Glutamatergic neuron (in vitro differentiated cells): Measurements from ENCODE around the gene ADAMTS1. TPM values are rescaled to one million over a fixed set of nuclear protein-coding genes. Genes with fewer than 3 reads are reported as not detected.
A peak's percentile ranks its signal among the peaks of the same experiment; 100 is the strongest.

Experiments used
- DNase-seq: peaks from one replicate; pipeline ENCODE4 v3.0.0; 2022
- H3K27ac Mint-ChIP-seq: one replicate; pipeline ENCODE4 v1.8.0; 2020; ENCODE audit warnings: mild to moderate bottlenecking, mixed read lengths, inconsistent platforms; ENCODE audit not compliant: unreplicated experiment
- H3K27me3 Mint-ChIP-seq: one replicate; pipeline ENCODE4 v1.8.0; 2020; ENCODE audit warnings: mild to moderate bottlenecking, moderate library complexity, mixed read lengths, inconsistent platforms; ENCODE audit not compliant: unreplicated experiment
- H3K36me3 Mint-ChIP-seq: one replicate; pipeline ENCODE4 v1.8.0; 2020; ENCODE audit warnings: mild to moderate bottlenecking, mixed read lengths, inconsistent platforms; ENCODE audit not compliant: unreplicated experiment
- H3K4me1 Mint-ChIP-seq: one replicate; pipeline ENCODE4 v1.8.0; 2020; ENCODE audit warnings: mild to moderate bottlenecking, low read depth, mixed read lengths, inconsistent platforms; ENCODE audit not compliant: unreplicated experiment
- H3K4me3 Mint-ChIP-seq: one replicate; pipeline ENCODE4 v1.8.0; 2020; ENCODE audit warnings: mild to moderate bottlenecking, mixed read lengths, inconsistent platforms; ENCODE audit not compliant: unreplicated experiment
- H3K9me3 Mint-ChIP-seq: one replicate; pipeline ENCODE4 v1.8.0; 2020; ENCODE audit warnings: mild to moderate bottlenecking, moderate library complexity, mixed read lengths, inconsistent platforms; ENCODE audit not compliant: unreplicated experiment
- total RNA-seq: library from RNA; stranded (reverse); fragmentation: NEBNext Ultra II Directional; extraction: Animal tissue kit (Norgen Biotek cat#: 25700); gene quantifications from one replicate; pipeline ENCODE4 v1.2.1, GENCODE V29; 2021; ENCODE audit not compliant: unreplicated experiment
- TF ChIP-seq, protein P1 (sequence below): fragments of 200-600 bp; sonication (generic); IDR thresholded peaks from one replicate; pipeline ENCODE4 v1.5.0; 2021; ENCODE audit not compliant: partially characterized antibody, unreplicated experiment

The ADAMTS1 gene
- total RNA-seq, 1 donor from 2014 or later, result 1.1 TPM

DNA sequence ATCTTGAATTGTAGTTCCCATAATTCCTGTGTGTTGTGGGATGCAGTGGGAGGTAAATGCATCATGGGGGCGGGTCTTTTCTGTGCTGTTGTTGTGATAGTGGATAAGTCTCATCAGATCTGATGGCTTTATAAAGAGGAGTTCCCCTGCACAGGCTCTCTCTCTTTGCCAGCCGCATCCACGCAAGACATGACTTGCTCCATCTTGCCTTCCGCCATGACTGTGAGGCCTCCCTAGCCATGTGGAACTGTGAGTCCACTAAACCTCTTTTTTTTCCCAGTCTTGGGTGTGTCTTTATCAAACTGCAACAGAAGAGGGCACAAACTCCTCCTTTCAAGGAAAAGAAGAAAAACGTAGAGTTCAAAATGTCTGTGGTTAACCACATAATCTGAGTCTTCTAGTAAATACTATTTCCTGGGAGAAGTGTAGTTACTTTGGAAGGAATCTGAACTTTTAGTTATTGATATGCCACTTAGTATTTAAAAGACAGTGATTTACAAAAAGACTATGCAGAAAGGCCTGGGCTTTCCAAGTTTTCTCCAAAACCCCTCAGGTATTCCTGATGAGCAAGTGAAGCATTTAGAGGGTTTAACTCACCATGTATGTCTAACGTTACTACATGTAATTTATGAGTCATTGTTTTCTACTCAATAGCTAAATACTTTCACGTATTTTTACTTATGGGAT is 10.0 kb downstream of the ADAMTS1 start:
- TF ChIP-seq, protein P1, sequence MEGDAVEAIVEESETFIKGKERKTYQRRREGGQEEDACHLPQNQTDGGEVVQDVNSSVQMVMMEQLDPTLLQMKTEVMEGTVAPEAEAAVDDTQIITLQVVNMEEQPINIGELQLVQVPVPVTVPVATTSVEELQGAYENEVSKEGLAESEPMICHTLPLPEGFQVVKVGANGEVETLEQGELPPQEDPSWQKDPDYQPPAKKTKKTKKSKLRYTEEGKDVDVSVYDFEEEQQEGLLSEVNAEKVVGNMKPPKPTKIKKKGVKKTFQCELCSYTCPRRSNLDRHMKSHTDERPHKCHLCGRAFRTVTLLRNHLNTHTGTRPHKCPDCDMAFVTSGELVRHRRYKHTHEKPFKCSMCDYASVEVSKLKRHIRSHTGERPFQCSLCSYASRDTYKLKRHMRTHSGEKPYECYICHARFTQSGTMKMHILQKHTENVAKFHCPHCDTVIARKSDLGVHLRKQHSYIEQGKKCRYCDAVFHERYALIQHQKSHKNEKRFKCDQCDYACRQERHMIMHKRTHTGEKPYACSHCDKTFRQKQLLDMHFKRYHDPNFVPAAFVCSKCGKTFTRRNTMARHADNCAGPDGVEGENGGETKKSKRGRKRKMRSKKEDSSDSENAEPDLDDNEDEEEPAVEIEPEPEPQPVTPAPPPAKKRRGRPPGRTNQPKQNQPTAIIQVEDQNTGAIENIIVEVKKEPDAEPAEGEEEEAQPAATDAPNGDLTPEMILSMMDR, result no peak
- H3K4me1 Mint-ChIP-seq, result no peaks in the 10 kb centered on the region
- H3K36me3 Mint-ChIP-seq, result no peaks in the 10 kb centered on the region
- no peak overlapping the region for H3K27ac Mint-ChIP-seq
- H3K27me3 Mint-ChIP-seq, result peaks cover 3% of the 10 kb centered on the region
- no peak for DNase-seq
- no peak overlapping the region for H3K4me3 Mint-ChIP-seq
- H3K9me3 Mint-ChIP-seq, result no peaks in the 10 kb centered on the region

DNA sequence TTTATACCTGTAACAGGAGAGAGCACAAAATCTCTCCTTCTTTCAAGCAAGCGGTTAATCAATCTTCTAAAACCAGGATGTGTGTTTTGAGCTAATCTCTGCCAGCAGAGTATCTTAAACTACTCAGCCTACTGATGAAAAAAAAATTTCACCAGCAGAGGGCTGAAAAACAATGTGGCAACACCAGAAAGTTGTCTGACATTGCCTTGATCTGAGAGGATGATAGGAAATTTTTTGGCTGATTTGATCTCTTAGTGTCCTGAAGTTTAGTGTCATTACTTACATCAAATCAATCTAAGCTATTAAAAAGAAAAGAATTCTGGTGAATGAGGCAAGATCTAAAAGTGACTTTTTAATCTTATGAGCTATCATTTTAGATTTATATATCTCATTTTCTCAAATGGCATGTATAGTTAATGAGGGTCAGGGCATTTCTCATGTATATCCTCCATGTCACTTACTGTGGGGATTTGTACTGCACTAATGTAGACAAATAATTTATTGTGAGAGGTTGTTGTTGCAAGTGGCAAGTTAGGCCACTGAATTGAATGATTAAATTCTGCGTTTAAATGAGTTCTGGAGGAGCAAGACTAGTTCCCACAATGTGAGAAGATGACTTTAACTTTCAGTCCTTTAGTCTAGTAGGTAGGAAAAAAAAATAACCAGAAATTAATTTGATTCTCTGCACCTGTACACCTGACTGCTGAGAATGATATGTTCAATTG is 10.9 kb downstream of the ADAMTS1 start:
- Mint-ChIP-seq H3K27me3 (peaks cover 3% of the 10 kb centered on the region), H3K27ac (no peak overlapping the region), H3K4me3 (no peak overlapping the region), H3K36me3 (no peaks in the 10 kb centered on the region), H3K4me1 (no peaks in the 10 kb centered on the region), H3K9me3 (no peaks in the 10 kb centered on the region)
- TF ChIP-seq, protein P1, result peak; percentile 23
- no peak for DNase-seq

DNA sequence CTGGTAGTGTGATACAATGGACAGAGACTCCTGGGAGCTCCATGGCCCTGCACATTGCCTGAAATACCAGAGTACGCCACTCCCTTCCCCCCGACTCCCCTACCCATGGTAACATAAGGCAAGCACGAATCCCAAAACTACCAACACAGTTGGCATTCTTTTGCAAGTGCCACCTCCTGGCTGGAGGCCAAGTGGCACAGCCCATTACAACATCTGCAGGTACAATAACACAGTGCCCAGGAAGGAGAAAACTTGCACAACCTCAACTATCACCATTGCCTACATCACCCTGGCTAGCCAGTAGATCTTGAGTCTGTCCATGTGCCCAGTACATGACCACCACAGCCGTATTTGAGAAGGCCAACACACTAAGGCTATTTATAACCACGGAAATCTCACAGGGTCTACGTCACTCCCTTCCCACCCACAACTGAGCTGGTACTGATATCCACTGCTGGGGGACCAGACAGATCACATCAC is 11.7 kb downstream of the ADAMTS1 start:
- no peak overlapping the region for H3K4me3 Mint-ChIP-seq
- no peaks in the 10 kb centered on the region for H3K36me3 Mint-ChIP-seq
- TF ChIP-seq, protein P1, result no peak

GRCh38 chr21:26833011-26833410 is 12.2 kb downstream of the ADAMTS1 start:
- H3K27me3 Mint-ChIP-seq, result peaks cover 3% of the 10 kb centered on the region
- no peaks in the 10 kb centered on the region for H3K4me1 Mint-ChIP-seq
- H3K4me3 Mint-ChIP-seq, result no peak overlapping the region
- H3K9me3 Mint-ChIP-seq, result no peaks in the 10 kb centered on the region
- H3K27ac Mint-ChIP-seq, result no peak overlapping the region
- no peaks in the 10 kb centered on the region for H3K36me3 Mint-ChIP-seq
- no peak for DNase-seq
- TF ChIP-seq, protein P1, result no peak

More for the DNA sequence above, 11.7 kb downstream of the ADAMTS1 start:
- Mint-ChIP-seq H3K9me3 (no peaks in the 10 kb centered on the region), H3K27me3 (peaks cover 3% of the 10 kb centered on the region), H3K4me1 (no peaks in the 10 kb centered on the region), H3K27ac (no peak overlapping the region)
- DNase-seq, result no peak

DNA sequence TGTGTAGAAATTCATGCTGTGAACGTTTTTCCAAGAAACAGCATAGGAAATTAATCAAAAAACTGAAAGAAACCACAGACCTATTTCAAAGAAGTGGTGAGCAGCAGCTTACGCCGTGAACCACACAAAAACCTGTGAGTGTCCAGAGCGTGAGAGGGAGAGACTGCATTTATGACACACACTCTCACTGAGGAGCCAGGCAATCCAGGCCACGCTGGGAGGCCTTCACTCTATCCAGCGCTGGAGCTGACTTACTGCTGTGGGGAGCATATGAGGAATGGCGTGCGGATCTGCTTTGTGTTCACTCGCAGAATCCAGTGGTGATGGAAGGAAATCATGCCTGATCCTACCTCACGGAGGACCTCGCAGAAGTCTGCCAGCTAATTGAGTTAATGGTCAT is 12.7 kb downstream of the ADAMTS1 start:
- Mint-ChIP-seq H3K27me3 (peaks cover 3% of the 10 kb centered on the region), H3K36me3 (no peaks in the 10 kb centered on the region), H3K9me3 (no peaks in the 10 kb centered on the region), H3K4me1 (no peaks in the 10 kb centered on the region), H3K27ac (no peak overlapping the region), H3K4me3 (no peak overlapping the region)
- DNase-seq, result no peak
- TF ChIP-seq, protein P1, result no peak
